HL-60 (cell line): ENCODE measurements around the gene PCSK2.

Experiments used
- DNase-seq, 2 experiments: peaks; one replicate each; pipeline ENCODE4 v3.0.0-alpha.2; 2010 to 2020; ENCODE audit warnings: low read depth in 1 of 2, low spot score in 1 of 2
- H3K27ac ChIP-seq: fragments of 250-450 bp; sonication (Bioruptor Pico); replicated peaks from 2 replicates; pipeline ENCODE4 v1.5.1; 2020; ENCODE audit warnings: mild to moderate bottlenecking, moderate library complexity
- H3K27me3 ChIP-seq: fragments of 250-450 bp; sonication (Bioruptor Pico); 2 replicates; pipeline ENCODE4 v1.5.1; 2021; ENCODE audit warnings: mild to moderate bottlenecking, moderate library complexity; ENCODE audit not compliant: insufficient read depth, poor library complexity, severe bottlenecking
- H3K4me3 ChIP-seq: replicated peaks from 2 replicates; pipeline ENCODE4 v1.5.1; 2011; ENCODE audit warnings: mild to moderate bottlenecking, control low read depth, low read length; ENCODE audit not compliant: insufficient read depth
- CTCF ChIP-seq: IDR thresholded peaks from one replicate; pipeline ENCODE4 v1.5.1; 2011; ENCODE audit warnings: low read length, control low read depth, inconsistent platforms; ENCODE audit not compliant: insufficient read depth
- GABPA ChIP-seq: IDR thresholded peaks from 2 replicates; pipeline ENCODE4 v1.6.1; 2012; ENCODE audit warnings: low read depth
- POLR2AphosphoS5 ChIP-seq: IDR thresholded peaks from 2 replicates; pipeline ENCODE4 v1.6.1; 2012; ENCODE audit warnings: low read depth
- REST ChIP-seq: IDR thresholded peaks from 2 replicates; pipeline ENCODE4 v1.6.1; 2012; ENCODE audit warnings: low read depth; ENCODE audit not compliant: insufficient replicate concordance
- SPI1 ChIP-seq: IDR thresholded peaks from 2 replicates; pipeline ENCODE4 v1.6.1; 2012; ENCODE audit warnings: low read depth, mild to moderate bottlenecking, borderline replicate concordance

PCSK2 gene

GRCh38 chr20:17443131-17443858 lies 216.5 kb downstream of the PCSK2 start:
- Histone ChIP-seq H3K4me3 (no peak overlapping the region), H3K27me3 (no peaks in the 10 kb centered on the region), H3K27ac (no peak overlapping the region)
- no peak for TF ChIP-seq GABPA
- TF ChIP-seq REST: no peak
- no peak for TF ChIP-seq POLR2AphosphoS5
- TF ChIP-seq SPI1: no peak
- DNase-seq: no peak

- Histone ChIP-seq H3K27ac (no peak overlapping the region), H3K4me3 (no peak overlapping the region), H3K27me3 (no peaks in the 10 kb centered on the region)
- TF ChIP-seq SPI1 (no peak), POLR2AphosphoS5 (no peak), REST (no peak), CTCF (no peak), GABPA (no peak)
- no peak for DNase-seq
Measured at GRCh38 chr20:17444091-17444490, 217.3 kb downstream of the PCSK2 start.

GRCh38 chr20:17445543-17445942 lies 218.7 kb downstream of the PCSK2 start:
- Histone ChIP-seq H3K27me3 (no peaks in the 10 kb centered on the region), H3K27ac (no peak overlapping the region), H3K4me3 (no peak overlapping the region)
- TF ChIP-seq SPI1 (no peak), POLR2AphosphoS5 (no peak), REST (no peak), GABPA (no peak), CTCF (no peak)
- no peak for DNase-seq
